IMR-90 (cell line): ENCODE measurements around the gene CDC73. TPM values are rescaled to one million over a fixed set of nuclear protein-coding genes. Genes with fewer than 3 reads are reported as not detected.

ENCODE experiments used
- ATAC-seq: fragments of 200-7000 bp; cut with Tn5 transposase; 2 replicates; pipeline ENCODE4 v1.9.1; 2020; ENCODE audit warnings: low read depth, mild to moderate bottlenecking, moderate library complexity
- BruUV-seq: library from RNA; stranded (reverse); fragments of 400-500 nt; replicated peaks from 2 replicates; lab custom pipeline; 2021; lab: Mats Ljungman, UMichigan
- CTCF ChIA-PET: fragments of 300-600 bp; formaldehyde crosslinking; extraction: SDS; loops from one replicate; lab custom pipeline; 2021; ENCODE audit warnings: antibody characterized with exemption; lab: Yijun Ruan, JAX
- POLR2A ChIA-PET: fragments of 300-600 bp; sonication (Branson Sonifier 250); formaldehyde crosslinking; loops from one replicate; lab custom pipeline; 2022; ENCODE audit warnings: antibody characterized with exemption; ENCODE audit not compliant: unreplicated experiment; lab: Charles Lee
- DNase-seq: peaks from one replicate; pipeline ENCODE4 v3.0.0; 2013
- H2AFZ ChIP-seq: replicated peaks from 2 replicates; pipeline ENCODE3; 2013; ENCODE audit warnings: low read length, mild to moderate bottlenecking; ENCODE audit not compliant: poor library complexity
- H2AK5ac ChIP-seq: 2 replicates; pipeline ENCODE4 v1.6.1; 2013; ENCODE audit warnings: low read depth, low read length, inconsistent platforms
- H2AK9ac ChIP-seq: replicated peaks from 2 replicates; pipeline ENCODE3; 2013; ENCODE audit warnings: mild to moderate bottlenecking, low read depth, low read length, moderate library complexity; ENCODE audit not compliant: poor library complexity
- H2BK120ac ChIP-seq: 2 replicates; pipeline ENCODE4 v1.6.1; 2013; ENCODE audit warnings: low read depth, low read length, inconsistent platforms
- H2BK15ac ChIP-seq: 3 replicates; pipeline ENCODE4 v1.6.1; 2013; ENCODE audit warnings: low read depth, low read length, inconsistent platforms
- H2BK20ac ChIP-seq: 2 replicates; pipeline ENCODE4 v1.6.1; 2013; ENCODE audit warnings: low read depth, mild to moderate bottlenecking, inconsistent platforms, low read length, moderate library complexity
- H2BK5ac ChIP-seq: 2 replicates; pipeline ENCODE4 v1.6.1; 2013; ENCODE audit warnings: mild to moderate bottlenecking, low read depth, low read length, inconsistent platforms; ENCODE audit not compliant: poor library complexity, severe bottlenecking
- H3K14ac ChIP-seq: replicated peaks from 2 replicates; pipeline ENCODE4 v1.6.1; 2013; ENCODE audit warnings: low read depth, low read length, inconsistent platforms
- H3K18ac ChIP-seq: 2 replicates; pipeline ENCODE4 v1.6.1; 2013; ENCODE audit warnings: low read depth, low read length, control low read depth
- H3K23ac ChIP-seq: 2 replicates; pipeline ENCODE4 v1.6.1; 2013; ENCODE audit warnings: low read depth, low read length, inconsistent platforms
- H3K27ac ChIP-seq: 2 replicates; pipeline ENCODE4 v1.5.1; 2013; ENCODE audit warnings: mild to moderate bottlenecking, control low read depth, low read length; ENCODE audit not compliant: insufficient read depth
- H3K27me3 ChIP-seq: 2 replicates; pipeline ENCODE4 v1.6.1; 2013; ENCODE audit warnings: low read length; ENCODE audit not compliant: control insufficient read depth, insufficient read depth
- H3K36me3 ChIP-seq: 2 replicates; pipeline ENCODE4 v1.6.1; 2013; ENCODE audit warnings: low read length, mixed read lengths; ENCODE audit not compliant: control insufficient read depth, insufficient read depth
- H3K4ac ChIP-seq: 2 replicates; pipeline ENCODE4 v1.6.1; 2013; ENCODE audit warnings: low read depth, low read length, inconsistent platforms
- H3K4me1 ChIP-seq: 2 replicates; pipeline ENCODE4 v1.6.1; 2013; ENCODE audit warnings: low read length, mixed read lengths; ENCODE audit not compliant: control insufficient read depth, insufficient read depth
- H3K4me2 ChIP-seq: 2 replicates; pipeline ENCODE4 v1.6.1; 2013; ENCODE audit warnings: low read depth, mild to moderate bottlenecking, control low read depth, low read length, moderate library complexity
- H3K4me3 ChIP-seq: 2 replicates; pipeline ENCODE4 v1.5.1; 2013; ENCODE audit warnings: low read depth, mild to moderate bottlenecking, control low read depth, low read length, moderate library complexity; ENCODE audit not compliant: insufficient read depth
- H3K56ac ChIP-seq: 2 replicates; pipeline ENCODE4 v1.6.1; 2013; ENCODE audit warnings: low read length, inconsistent platforms; ENCODE audit not compliant: insufficient read depth; ENCODE audit errors: extremely low read depth
- H3K79me1 ChIP-seq, 2 experiments: 2 replicates each; pipeline ENCODE4 v1.6.1; 2013; ENCODE audit warnings: low read length in 2 of 2, inconsistent platforms in 1 of 2, low read depth in 1 of 2
- H3K9ac ChIP-seq: 2 replicates; pipeline ENCODE4 v1.6.1; 2013; ENCODE audit warnings: low read depth, low read length, control low read depth
- H3K9me1 ChIP-seq: 2 replicates; pipeline ENCODE4 v1.6.1; 2013; ENCODE audit warnings: low read length, inconsistent platforms; ENCODE audit not compliant: insufficient read depth
- H3K9me3 ChIP-seq: 2 replicates; pipeline ENCODE4 v1.6.1; 2013; ENCODE audit warnings: low read length; ENCODE audit not compliant: control insufficient read depth, insufficient read depth
- H4K20me1 ChIP-seq: 2 replicates; pipeline ENCODE4 v1.6.1; 2013; ENCODE audit warnings: low read length, inconsistent platforms; ENCODE audit not compliant: insufficient read depth
- H4K5ac ChIP-seq: 2 replicates; pipeline ENCODE4 v1.6.1; 2013; ENCODE audit warnings: mild to moderate bottlenecking, low read depth, low read length, control low read depth
- H4K8ac ChIP-seq, 2 experiments: 2 replicates each; pipeline ENCODE4 v1.6.1; 2013; ENCODE audit warnings: low read depth in 2 of 2, low read length in 2 of 2, control low read depth in 1 of 2, inconsistent platforms in 1 of 2
- H4K91ac ChIP-seq: 2 replicates; pipeline ENCODE4 v1.6.1; 2013; ENCODE audit warnings: low read depth, low read length, inconsistent platforms; ENCODE audit not compliant: insufficient read depth
- BHLHE40 ChIP-seq: fragments of 150-350 bp; IDR thresholded peaks from 2 replicates; pipeline ENCODE4 v1.6.1; 2016; ENCODE audit warnings: mild to moderate bottlenecking, low read depth, low read length
- CEBPB ChIP-seq: IDR thresholded peaks from 2 replicates; pipeline ENCODE4 v1.6.1; 2012; ENCODE audit warnings: low read depth, low read length, improper control_type of control experiment
- CHD1 ChIP-seq: IDR thresholded peaks from 2 replicates; pipeline ENCODE4 v1.6.1; 2012; ENCODE audit warnings: low read depth, low read length, improper control_type of control experiment
- ELK1 ChIP-seq: fragments of 150-350 bp; IDR thresholded peaks from 2 replicates; pipeline ENCODE4 v1.6.1; 2016; ENCODE audit warnings: low read depth, mild to moderate bottlenecking, low read length, moderate library complexity, borderline replicate concordance
- FOS ChIP-seq: fragments of 150-350 bp; IDR thresholded peaks from 2 replicates; pipeline ENCODE4 v1.6.1; 2016; ENCODE audit warnings: low read depth, low read length
- MAFK ChIP-seq: IDR thresholded peaks from 2 replicates; pipeline ENCODE4 v1.6.1; 2012; ENCODE audit warnings: low read depth, low read length, improper control_type of control experiment
- NFE2L2 ChIP-seq: fragments of 150-350 bp; IDR thresholded peaks from 2 replicates; pipeline ENCODE4 v1.6.1; 2016; ENCODE audit warnings: low read depth, mild to moderate bottlenecking, low read length
- POLR2A ChIP-seq: IDR thresholded peaks from 2 replicates; pipeline ENCODE4 v1.6.1; 2012; ENCODE audit warnings: mild to moderate bottlenecking, low read depth, low read length
- RAD21 ChIP-seq: IDR thresholded peaks from 2 replicates; pipeline ENCODE4 v1.6.1; 2012; ENCODE audit warnings: low read length, improper control_type of control experiment
- RFX5 ChIP-seq: IDR thresholded peaks from 2 replicates; pipeline ENCODE4 v1.8.0; 2012; ENCODE audit warnings: low read depth, mild to moderate bottlenecking, low read length, moderate library complexity
- SMC3 ChIP-seq: fragments of 150-350 bp; IDR thresholded peaks from 2 replicates; pipeline ENCODE4 v1.6.1; 2016; ENCODE audit warnings: low read depth, mild to moderate bottlenecking, antibody characterized with exemption, low read length, moderate library complexity
- USF2 ChIP-seq: fragments of 150-350 bp; IDR thresholded peaks from 2 replicates; pipeline ENCODE4 v1.6.1; 2017; ENCODE audit warnings: mild to moderate bottlenecking, antibody characterized with exemption, low read length, low read depth
- WGBS, 2 experiments: methylation state at CpG; one replicate each; pipeline versions ENCODE4 v1.1.5 to v1.1.7; 2013; ENCODE audit warnings: missing lambda C conversion rate in 2 of 2; ENCODE audit not compliant: insufficient read length in 1 of 2; ENCODE audit errors: extremely low coverage in 2 of 2; 5-methylcytosine and 5-hydroxymethylcytosine counted together
- dilution Hi-C: fragments of 300-500 bp; cut with HindIII; formaldehyde crosslinking; loops from one replicate; pipeline ENCODE4 v1.14.3; 2018; ENCODE audit warnings: low sequenced_read_pairs; ENCODE audit not compliant: unreplicated experiment
- in situ Hi-C: fragments of 300-500 bp; cut with MboI; formaldehyde crosslinking; loops from 3 replicates; pipeline ENCODE4 v1.14.3; 2019; ENCODE audit warnings: low sequenced_read_pairs, inconsistent platforms, mixed read lengths
- intact Hi-C: fragments of 100-400 bp; cut with micrococcal nuclease; formaldehyde crosslinking; loops from 2 replicates; pipeline ENCODE4 v1.10.0; 2022
- polyA plus RNA-seq, 3 experiments: library from polyadenylated mRNA; depleted of rRNA; stranded (reverse); fragments of >200 nt; gene quantifications; 2 replicates each; pipeline ENCODE4 v1.2.3, GENCODE V29; 2012; ENCODE audit warnings: low replicate concordance in 1 of 3
- total RNA-seq: library from RNA; depleted of rRNA; stranded (reverse); fragments of >200 nt; gene quantifications from 2 replicates; pipeline ENCODE4 v1.2.3, GENCODE V29; 2012
- TF ChIP-seq, protein P1 (sequence below): conservative IDR thresholded peaks from 2 replicates; pipeline ENCODE4 v1.5.1; 2012; ENCODE audit warnings: mild to moderate bottlenecking, low read depth, low read length, improper control_type of control experiment

CDC73 gene
- total and polyA plus RNA-seq, 2 of the 4 experiments (the other 2 are of a cell fraction), result 22.1 to 29.6 TPM

GRCh38 chr1:193229136-193229535, 107.3 kb downstream of the CDC73 start:
- H3K18ac ChIP-seq, result peak overlapping the region; percentile 88
- no peak overlapping the region for H3K4me3 ChIP-seq
- H3K9me1 ChIP-seq, result no peaks in the 10 kb centered on the region
- DNase-seq (peak; percentile 81), ATAC-seq (peak; percentile 95)
- H2BK5ac ChIP-seq, result peak overlapping the region; percentile 91
- peak overlapping the region; percentile 83 for H2AK5ac ChIP-seq
- peaks cover 3% of the 10 kb centered on the region; the same call in 1 of the 2 replicates for H4K20me1 ChIP-seq
- H3K79me1 ChIP-seq, result peaks cover 14 to 28% of the 10 kb centered on the region in 2 experiments
- peaks cover 2% of the 10 kb centered on the region for H3K36me3 ChIP-seq
- H3K4me2 ChIP-seq, result peak overlapping the region; percentile 81; the same call in 1 of the 2 replicates
- H2AK9ac ChIP-seq, result no peak overlapping the region
- BruUV-seq, result no TSS peak
- peak overlapping the region; percentile 98 for H3K27ac ChIP-seq
- no peaks in the 10 kb centered on the region for H3K27me3 ChIP-seq
- ChIA-PET CTCF (interaction anchor here (0.5 kb wide), 1 partner anchor 12 kb away, joined by 3 read pairs; no protein-coding TSS in a partner anchor), POLR2A (no interaction called here)
- intact Hi-C loops, result no loop called here
- no peak for TF ChIP-seq FOS
- no peak for TF ChIP-seq MAFK
- TF ChIP-seq RAD21, result no peak
- no peak for TF ChIP-seq CHD1
- no peak for TF ChIP-seq SMC3
- no peak for TF ChIP-seq RFX5
- no peak for TF ChIP-seq NFE2L2
- TF ChIP-seq BHLHE40, result no peak
- TF ChIP-seq POLR2A, result no peak
- TF ChIP-seq USF2, result no peak
- TF ChIP-seq, protein P1, sequence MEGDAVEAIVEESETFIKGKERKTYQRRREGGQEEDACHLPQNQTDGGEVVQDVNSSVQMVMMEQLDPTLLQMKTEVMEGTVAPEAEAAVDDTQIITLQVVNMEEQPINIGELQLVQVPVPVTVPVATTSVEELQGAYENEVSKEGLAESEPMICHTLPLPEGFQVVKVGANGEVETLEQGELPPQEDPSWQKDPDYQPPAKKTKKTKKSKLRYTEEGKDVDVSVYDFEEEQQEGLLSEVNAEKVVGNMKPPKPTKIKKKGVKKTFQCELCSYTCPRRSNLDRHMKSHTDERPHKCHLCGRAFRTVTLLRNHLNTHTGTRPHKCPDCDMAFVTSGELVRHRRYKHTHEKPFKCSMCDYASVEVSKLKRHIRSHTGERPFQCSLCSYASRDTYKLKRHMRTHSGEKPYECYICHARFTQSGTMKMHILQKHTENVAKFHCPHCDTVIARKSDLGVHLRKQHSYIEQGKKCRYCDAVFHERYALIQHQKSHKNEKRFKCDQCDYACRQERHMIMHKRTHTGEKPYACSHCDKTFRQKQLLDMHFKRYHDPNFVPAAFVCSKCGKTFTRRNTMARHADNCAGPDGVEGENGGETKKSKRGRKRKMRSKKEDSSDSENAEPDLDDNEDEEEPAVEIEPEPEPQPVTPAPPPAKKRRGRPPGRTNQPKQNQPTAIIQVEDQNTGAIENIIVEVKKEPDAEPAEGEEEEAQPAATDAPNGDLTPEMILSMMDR, result no peak
- TF ChIP-seq CEBPB, result no peak
- TF ChIP-seq ELK1, result no peak
- peak overlapping the region; percentile 54; the same call in 1 of the 2 replicates for H3K56ac ChIP-seq
- H3K4ac ChIP-seq, result peak overlapping the region; percentile 80
- peak overlapping the region; percentile 37 for H4K91ac ChIP-seq
- in situ Hi-C loops, result no loop called here
- peak overlapping the region in 1 of 2 experiments; percentile 59; a peak in 2 of 4 replicates for H4K8ac ChIP-seq
- peaks cover 3% of the 10 kb centered on the region; the same call in 1 of the 2 replicates for H3K9me3 ChIP-seq
- peaks cover 2% of the 10 kb centered on the region for H3K4me1 ChIP-seq
- H3K14ac ChIP-seq, result peak overlapping the region; percentile 53
- peak overlapping the region; percentile 76; the same call in 1 of the 2 replicates for H2BK20ac ChIP-seq
- H2BK15ac ChIP-seq, result peak overlapping the region; percentile 30; the same call in 1 of the 3 replicates
- no peak overlapping the region for H2AFZ ChIP-seq
- dilution Hi-C loops, result no loop called here
- 0 out of 2 replicates have a peak overlapping the region, but pooled peaks have one; percentile 46 for H2BK120ac ChIP-seq
- H3K23ac ChIP-seq, result no peak overlapping the region
- no peak overlapping the region for H3K9ac ChIP-seq
- peak overlapping the region; percentile 69 for H4K5ac ChIP-seq
- no CpG with 5 or more reads among the region's 3 CpGs for WGBS, 2 experiments
